GM21381 (cell line): ENCODE measurements around the gene ATP6V0E1.
"Not testable (repeated sequence)": the region's sequence is repeated elsewhere in the genome, so short reads cannot be mapped to it uniquely, and the experiment has no call there.

Experiments used
- ATAC-seq: cut with Tn5 transposase; IDR thresholded peaks from one replicate; pipeline ENCODE4 v1.9.1; 2021; ENCODE audit warnings: mild to moderate bottlenecking, moderate library complexity; ENCODE audit not compliant: unreplicated experiment

The ATP6V0E1 gene

DNA sequence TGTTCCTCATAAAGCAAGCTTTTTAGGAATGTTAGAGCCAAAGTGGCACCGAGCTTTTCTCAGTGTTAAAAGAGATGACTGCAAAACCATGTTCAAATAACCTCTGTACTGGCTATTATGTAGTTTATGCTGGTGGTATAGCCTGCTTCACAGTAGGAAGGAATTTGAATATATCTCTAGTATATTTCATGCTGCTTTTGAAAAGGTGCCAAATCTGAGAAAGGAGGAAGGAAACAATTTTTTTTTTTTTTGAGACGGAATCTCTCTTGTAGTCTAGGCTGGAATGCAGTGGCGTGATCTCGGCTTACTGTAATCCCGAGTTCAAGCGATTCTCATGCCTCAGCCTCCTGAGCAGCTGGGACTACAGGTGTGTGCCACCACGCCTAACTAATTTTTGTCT lies 86.1 kb downstream of the ATP6V0E1 start:
- no peak for ATAC-seq

DNA sequence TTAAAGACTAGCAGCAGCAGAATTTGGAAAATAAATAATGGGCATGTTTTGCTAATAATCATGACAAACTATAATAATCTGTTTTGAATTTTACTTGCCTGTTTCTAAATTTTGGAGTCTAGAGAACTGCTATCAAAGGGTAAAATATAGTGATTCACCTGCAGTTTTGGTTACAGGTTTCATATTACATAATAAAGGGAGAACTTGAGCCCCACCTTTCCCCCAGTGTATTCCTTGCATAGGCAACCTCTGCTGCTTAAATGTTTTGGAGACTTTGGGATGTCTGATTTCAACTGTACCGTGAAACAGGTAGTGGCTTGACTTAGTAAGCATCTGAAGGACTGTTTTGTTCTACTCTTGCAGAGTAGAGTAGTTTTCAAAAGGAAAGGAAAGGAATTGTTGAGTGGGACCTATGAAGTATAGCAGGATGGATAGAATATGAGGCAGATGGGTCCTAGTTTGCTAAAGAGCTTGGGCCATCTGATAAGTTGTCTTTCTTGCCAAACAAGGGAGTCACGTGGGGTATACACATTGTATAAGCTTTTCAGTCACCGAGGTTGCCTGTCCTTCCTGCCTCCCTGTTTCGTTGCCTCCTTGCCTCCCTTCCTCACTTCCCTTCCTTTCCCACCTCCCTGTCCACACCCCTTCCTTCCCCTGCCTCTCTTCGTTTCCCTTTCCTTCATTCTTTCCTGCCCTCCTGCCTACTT lies 91.7 kb downstream of the ATP6V0E1 start:
- no peak for ATAC-seq

- no peak for ATAC-seq
These were observed 92.4 kb downstream of the ATP6V0E1 start for GRCh38 chr5:173075970-173076369.

- not testable (repeated sequence) for ATAC-seq
These were observed 92.9 kb downstream of the ATP6V0E1 start for GRCh38 chr5:173076471-173076870.

DNA sequence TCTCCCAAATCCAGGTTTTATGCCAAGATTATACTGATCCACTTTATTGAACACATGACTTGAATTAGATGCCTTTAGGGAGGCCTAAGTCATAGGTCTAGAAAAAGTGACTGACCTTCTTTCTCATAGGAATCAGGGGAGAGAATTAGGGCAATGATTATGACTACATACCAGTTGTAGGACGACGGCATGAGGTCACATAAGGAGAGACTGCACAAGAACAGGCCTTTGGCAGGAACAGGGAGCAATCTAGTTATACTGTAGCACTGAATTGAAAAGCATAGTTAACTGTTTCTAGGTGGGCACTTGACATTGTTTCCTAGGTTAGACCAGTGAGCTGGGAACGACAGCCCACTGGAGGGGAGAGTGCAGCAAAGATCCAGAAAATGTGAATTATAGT lies 95.3 kb downstream of the ATP6V0E1 start:
- ATAC-seq = no peak
